GM23338 (cell line): ENCODE data around the gene SDE2.

ENCODE experiments used
- CTCF ChIP-seq, 2 experiments: fragments of 200-600 bp in 1 of 2; sonication (generic) in 1 of 2; conservative IDR thresholded peaks; 2 replicates each; pipeline versions ENCODE4 v1.5.1 to v1.6.1; 2016 to 2017; ENCODE audit warnings: antibody characterized with exemption in 2 of 2, low read depth in 2 of 2, mild to moderate bottlenecking in 2 of 2, moderate library complexity in 1 of 2
- EZH2 ChIP-seq: fragments of 200-600 bp; sonication (generic); IDR thresholded peaks from one replicate; pipeline ENCODE4 v1.8.0; 2017; ENCODE audit warnings: antibody characterized with exemption, mild to moderate bottlenecking, low read depth; ENCODE audit not compliant: unreplicated experiment
- EZH2phosphoT487 ChIP-seq: fragments of 200-600 bp; sonication (generic); IDR thresholded peaks from one replicate; pipeline ENCODE4 v1.8.1; 2018; ENCODE audit warnings: antibody characterized with exemption; ENCODE audit not compliant: unreplicated experiment
- JUNB ChIP-seq: IDR thresholded peaks from one replicate; pipeline ENCODE4 v1.6.1; 2016; ENCODE audit warnings: antibody characterized with exemption; ENCODE audit not compliant: unreplicated experiment
- POLR2AphosphoS5 ChIP-seq: IDR thresholded peaks from 2 replicates; pipeline ENCODE4 v1.6.1; 2016; ENCODE audit warnings: antibody characterized with exemption, low read depth
- TF ChIP-seq, protein P1 (sequence below): IDR thresholded peaks from one replicate; pipeline ENCODE4 v1.6.1; 2018; ENCODE audit warnings: antibody characterized with exemption; ENCODE audit not compliant: unreplicated experiment
- TF ChIP-seq, protein P2 (sequence below): fragments of 250-450 bp; sonication (Bioruptor Pico); IDR thresholded peaks from 2 replicates; pipeline ENCODE4 v1.5.0; 2020; ENCODE audit warnings: mild to moderate bottlenecking, moderate library complexity

DNA sequence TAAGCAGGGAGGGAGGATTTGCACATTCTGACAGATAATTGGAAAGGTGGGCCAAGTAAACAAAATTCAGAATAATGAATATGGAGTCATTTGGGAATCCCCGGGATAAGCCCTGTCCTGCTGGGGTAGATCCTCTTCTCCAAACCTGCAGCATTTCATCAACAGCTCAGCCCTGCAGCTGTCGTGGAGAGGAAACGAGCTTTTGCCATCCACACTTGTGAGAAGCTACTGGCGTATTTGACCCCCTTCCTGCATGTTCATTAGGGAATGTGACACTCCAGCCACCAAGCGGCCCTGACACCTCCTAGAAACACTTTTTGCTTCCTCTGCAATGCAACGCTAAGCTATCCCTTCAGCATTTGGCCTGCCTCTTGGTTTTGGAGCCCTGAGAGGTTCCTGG, 50.1 kb downstream of the SDE2 start:
- no peak for TF ChIP-seq JUNB
- TF ChIP-seq CTCF (conservative IDR thresholded peaks at IDR 0.05; ENCODE audit: low read depth in 2 of 2), result no peak
- TF ChIP-seq EZH2, result no peak
- no peak for TF ChIP-seq POLR2AphosphoS5
- TF ChIP-seq, protein P1, sequence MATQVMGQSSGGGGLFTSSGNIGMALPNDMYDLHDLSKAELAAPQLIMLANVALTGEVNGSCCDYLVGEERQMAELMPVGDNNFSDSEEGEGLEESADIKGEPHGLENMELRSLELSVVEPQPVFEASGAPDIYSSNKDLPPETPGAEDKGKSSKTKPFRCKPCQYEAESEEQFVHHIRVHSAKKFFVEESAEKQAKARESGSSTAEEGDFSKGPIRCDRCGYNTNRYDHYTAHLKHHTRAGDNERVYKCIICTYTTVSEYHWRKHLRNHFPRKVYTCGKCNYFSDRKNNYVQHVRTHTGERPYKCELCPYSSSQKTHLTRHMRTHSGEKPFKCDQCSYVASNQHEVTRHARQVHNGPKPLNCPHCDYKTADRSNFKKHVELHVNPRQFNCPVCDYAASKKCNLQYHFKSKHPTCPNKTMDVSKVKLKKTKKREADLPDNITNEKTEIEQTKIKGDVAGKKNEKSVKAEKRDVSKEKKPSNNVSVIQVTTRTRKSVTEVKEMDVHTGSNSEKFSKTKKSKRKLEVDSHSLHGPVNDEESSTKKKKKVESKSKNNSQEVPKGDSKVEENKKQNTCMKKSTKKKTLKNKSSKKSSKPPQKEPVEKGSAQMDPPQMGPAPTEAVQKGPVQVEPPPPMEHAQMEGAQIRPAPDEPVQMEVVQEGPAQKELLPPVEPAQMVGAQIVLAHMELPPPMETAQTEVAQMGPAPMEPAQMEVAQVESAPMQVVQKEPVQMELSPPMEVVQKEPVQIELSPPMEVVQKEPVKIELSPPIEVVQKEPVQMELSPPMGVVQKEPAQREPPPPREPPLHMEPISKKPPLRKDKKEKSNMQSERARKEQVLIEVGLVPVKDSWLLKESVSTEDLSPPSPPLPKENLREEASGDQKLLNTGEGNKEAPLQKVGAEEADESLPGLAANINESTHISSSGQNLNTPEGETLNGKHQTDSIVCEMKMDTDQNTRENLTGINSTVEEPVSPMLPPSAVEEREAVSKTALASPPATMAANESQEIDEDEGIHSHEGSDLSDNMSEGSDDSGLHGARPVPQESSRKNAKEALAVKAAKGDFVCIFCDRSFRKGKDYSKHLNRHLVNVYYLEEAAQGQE, result no peak
- TF ChIP-seq, protein P2, sequence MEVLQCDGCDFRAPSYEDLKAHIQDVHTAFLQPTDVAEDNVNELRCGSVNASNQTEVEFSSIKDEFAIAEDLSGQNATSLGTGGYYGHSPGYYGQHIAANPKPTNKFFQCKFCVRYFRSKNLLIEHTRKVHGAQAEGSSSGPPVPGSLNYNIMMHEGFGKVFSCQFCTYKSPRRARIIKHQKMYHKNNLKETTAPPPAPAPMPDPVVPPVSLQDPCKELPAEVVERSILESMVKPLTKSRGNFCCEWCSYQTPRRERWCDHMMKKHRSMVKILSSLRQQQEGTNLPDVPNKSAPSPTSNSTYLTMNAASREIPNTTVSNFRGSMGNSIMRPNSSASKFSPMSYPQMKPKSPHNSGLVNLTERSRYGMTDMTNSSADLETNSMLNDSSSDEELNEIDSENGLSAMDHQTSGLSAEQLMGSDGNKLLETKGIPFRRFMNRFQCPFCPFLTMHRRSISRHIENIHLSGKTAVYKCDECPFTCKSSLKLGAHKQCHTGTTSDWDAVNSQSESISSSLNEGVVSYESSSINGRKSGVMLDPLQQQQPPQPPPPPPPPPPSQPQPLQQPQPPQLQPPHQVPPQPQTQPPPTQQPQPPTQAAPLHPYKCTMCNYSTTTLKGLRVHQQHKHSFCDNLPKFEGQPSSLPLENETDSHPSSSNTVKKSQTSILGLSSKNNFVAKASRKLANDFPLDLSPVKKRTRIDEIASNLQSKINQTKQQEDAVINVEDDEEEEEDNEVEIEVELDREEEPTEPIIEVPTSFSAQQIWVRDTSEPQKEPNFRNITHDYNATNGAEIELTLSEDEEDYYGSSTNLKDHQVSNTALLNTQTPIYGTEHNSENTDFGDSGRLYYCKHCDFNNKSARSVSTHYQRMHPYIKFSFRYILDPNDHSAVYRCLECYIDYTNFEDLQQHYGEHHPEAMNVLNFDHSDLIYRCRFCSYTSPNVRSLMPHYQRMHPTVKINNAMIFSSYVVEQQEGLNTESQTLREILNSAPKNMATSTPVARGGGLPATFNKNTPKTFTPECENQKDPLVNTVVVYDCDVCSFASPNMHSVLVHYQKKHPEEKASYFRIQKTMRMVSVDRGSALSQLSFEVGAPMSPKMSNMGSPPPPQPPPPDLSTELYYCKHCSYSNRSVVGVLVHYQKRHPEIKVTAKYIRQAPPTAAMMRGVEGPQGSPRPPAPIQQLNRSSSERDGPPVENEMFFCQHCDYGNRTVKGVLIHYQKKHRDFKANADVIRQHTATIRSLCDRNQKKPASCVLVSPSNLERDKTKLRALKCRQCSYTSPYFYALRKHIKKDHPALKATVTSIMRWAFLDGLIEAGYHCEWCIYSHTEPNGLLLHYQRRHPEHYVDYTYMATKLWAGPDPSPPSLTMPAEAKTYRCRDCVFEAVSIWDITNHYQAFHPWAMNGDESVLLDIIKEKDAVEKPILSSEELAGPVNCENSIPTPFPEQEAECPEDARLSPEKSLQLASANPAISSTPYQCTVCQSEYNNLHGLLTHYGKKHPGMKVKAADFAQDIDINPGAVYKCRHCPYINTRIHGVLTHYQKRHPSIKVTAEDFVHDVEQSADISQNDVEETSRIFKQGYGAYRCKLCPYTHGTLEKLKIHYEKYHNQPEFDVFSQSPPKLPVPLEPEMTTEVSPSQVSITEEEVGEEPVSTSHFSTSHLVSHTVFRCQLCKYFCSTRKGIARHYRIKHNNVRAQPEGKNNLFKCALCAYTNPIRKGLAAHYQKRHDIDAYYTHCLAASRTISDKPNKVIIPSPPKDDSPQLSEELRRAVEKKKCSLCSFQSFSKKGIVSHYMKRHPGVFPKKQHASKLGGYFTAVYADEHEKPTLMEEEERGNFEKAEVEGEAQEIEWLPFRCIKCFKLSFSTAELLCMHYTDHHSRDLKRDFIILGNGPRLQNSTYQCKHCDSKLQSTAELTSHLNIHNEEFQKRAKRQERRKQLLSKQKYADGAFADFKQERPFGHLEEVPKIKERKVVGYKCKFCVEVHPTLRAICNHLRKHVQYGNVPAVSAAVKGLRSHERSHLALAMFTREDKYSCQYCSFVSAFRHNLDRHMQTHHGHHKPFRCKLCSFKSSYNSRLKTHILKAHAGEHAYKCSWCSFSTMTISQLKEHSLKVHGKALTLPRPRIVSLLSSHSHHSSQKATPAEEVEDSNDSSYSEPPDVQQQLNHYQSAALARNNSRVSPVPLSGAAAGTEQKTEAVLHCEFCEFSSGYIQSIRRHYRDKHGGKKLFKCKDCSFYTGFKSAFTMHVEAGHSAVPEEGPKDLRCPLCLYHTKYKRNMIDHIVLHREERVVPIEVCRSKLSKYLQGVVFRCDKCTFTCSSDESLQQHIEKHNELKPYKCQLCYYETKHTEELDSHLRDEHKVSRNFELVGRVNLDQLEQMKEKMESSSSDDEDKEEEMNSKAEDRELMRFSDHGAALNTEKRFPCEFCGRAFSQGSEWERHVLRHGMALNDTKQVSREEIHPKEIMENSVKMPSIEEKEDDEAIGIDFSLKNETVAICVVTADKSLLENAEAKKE, result no peak
- no peak for TF ChIP-seq EZH2phosphoT487
